A549 (cell line): ENCODE data around the gene SPINK4. TPM values are rescaled to one million over a fixed set of nuclear protein-coding genes. Genes with fewer than 3 reads are reported as not detected.
A peak's percentile ranks its signal among the peaks of the same experiment; 100 is the strongest.

ENCODE experiments used
- ATAC-seq, 2 experiments: fragments of 200-7000 bp in 1 of 2; fragments of >200 bp in 1 of 2; cut with Nextera tagmentation in 1 of 2; cut with Tn5 transposase in 1 of 2; 3 replicates each; pipeline versions ENCODE4 v1.8.0 to v1.9.1; 2018 to 2020; ENCODE audit warnings: mild to moderate bottlenecking in 1 of 2, moderate library complexity in 1 of 2
- CTCF ChIA-PET: fragments of 300-600 bp; sonication (Branson Sonifier 250); formaldehyde crosslinking; extraction: SDS; loops from one replicate; lab custom pipeline; 2021; ENCODE audit warnings: antibody characterized with exemption, inconsistent platforms; lab: Yijun Ruan, JAX
- POLR2A ChIA-PET: fragments of 350-600 bp; formaldehyde crosslinking; extraction: SDS; loops from one replicate; lab custom pipeline; 2021; ENCODE audit warnings: antibody characterized with exemption, inconsistent platforms; lab: Yijun Ruan, JAX
- DNase-seq, 2 experiments: peaks; one replicate each; pipeline versions ENCODE4 v3.0.0 to v3.0.0-alpha.2; 2011 to 2016; ENCODE audit warnings: low read depth in 1 of 2, low spot score in 1 of 2
- FAIRE-seq: peaks from 2 replicates; lab custom pipeline; 2011; peaks lifted over from hg19 to GRCh38; lab: Jason Lieb, UNC
- H3K27ac ChIP-seq, 2 experiments: fragments of >200 bp; sonication (Bioruptor Twin); formaldehyde crosslinking; 3 replicates each; pipeline ENCODE4 v1.5.1; 2016 to 2017
- H3K4me1 ChIP-seq: fragments of >200 bp; sonication (Bioruptor Twin); formaldehyde crosslinking; 3 replicates; pipeline ENCODE4 v1.6.1; 2016
- H3K4me2 ChIP-seq: fragments of >200 bp; sonication (Bioruptor Twin); formaldehyde crosslinking; 3 replicates; pipeline ENCODE4 v1.6.1; 2016
- H3K4me3 ChIP-seq: fragments of >200 bp; sonication (Bioruptor Twin); formaldehyde crosslinking; 3 replicates; pipeline ENCODE4 v1.5.1; 2016
- H3K9me3 ChIP-seq: fragments of >200 bp; sonication (Bioruptor Twin); formaldehyde crosslinking; 3 replicates; pipeline ENCODE4 v1.6.1; 2016
- CBX8 ChIP-seq: fragments of 200-600 bp; sonication (generic); IDR thresholded peaks from 2 replicates; pipeline ENCODE4 v1.6.1; 2016
- FOSB ChIP-seq: fragments of 250-450 bp; sonication (Bioruptor Pico); IDR thresholded peaks from 2 replicates; pipeline ENCODE4 v1.5.0; 2020; ENCODE audit warnings: mild to moderate bottlenecking, moderate library complexity
- FOSL2 ChIP-seq, 2 experiments: fragments of 450-650 bp in 1 of 2; fragments of >200 bp in 1 of 2; sonication (Bioruptor Twin) in 1 of 2; formaldehyde crosslinking; IDR thresholded peaks; 2 replicates each; pipeline versions ENCODE4 v1.5.0 to v1.6.1; 2016 to 2020; ENCODE audit warnings: mild to moderate bottlenecking in 1 of 2, moderate library complexity in 1 of 2
- HOXB13 ChIP-seq: fragments of 250-450 bp; sonication (Bioruptor Pico); IDR thresholded peaks from 2 replicates; pipeline ENCODE4 v1.5.0; 2020; ENCODE audit warnings: low read depth, mild to moderate bottlenecking, moderate library complexity
- JUN ChIP-seq, 2 experiments: fragments of >200 bp; sonication (Bioruptor Twin); formaldehyde crosslinking; IDR thresholded peaks; 2 replicates in 1 of 2; 3 replicates in 1 of 2; pipeline ENCODE4 v1.6.1; 2016 to 2017
- MAZ ChIP-seq: fragments of 150-350 bp; IDR thresholded peaks from 2 replicates; pipeline ENCODE4 v1.6.1; 2014; ENCODE audit warnings: antibody characterized with exemption, low read depth, low read length, borderline replicate concordance
- MYC ChIP-seq: IDR thresholded peaks from 2 replicates; pipeline ENCODE4 v1.6.1; 2012; ENCODE audit warnings: mild to moderate bottlenecking, inconsistent platforms, low read length, improper control_type of control experiment, borderline replicate concordance
- NFE2L2 ChIP-seq: fragments of 150-350 bp; conservative IDR thresholded peaks from 2 replicates; pipeline ENCODE4 v1.6.1; 2014; ENCODE audit warnings: low read length
- RAD21 ChIP-seq, 2 experiments: fragments of >200 bp in 1 of 2; sonication (Bioruptor Twin) in 1 of 2; formaldehyde crosslinking in 1 of 2; IDR thresholded peaks in 1 of 2; conservative IDR thresholded peaks in 1 of 2; 2 replicates in 1 of 2; 3 replicates in 1 of 2; pipeline ENCODE4 v1.6.1; 2012 to 2018; ENCODE audit warnings: inconsistent platforms in 1 of 2
- RARB ChIP-seq: fragments of 250-450 bp; sonication (Bioruptor Pico); IDR thresholded peaks from 2 replicates; pipeline ENCODE4 v1.8.0; 2021; ENCODE audit warnings: mild to moderate bottlenecking, moderate library complexity
- RNF2 ChIP-seq: fragments of 200-600 bp; sonication (generic); IDR thresholded peaks from 2 replicates; pipeline ENCODE4 v1.6.1; 2016; ENCODE audit warnings: low read depth, mild to moderate bottlenecking, antibody characterized with exemption, moderate library complexity, borderline replicate concordance
- SMC3 ChIP-seq: fragments of >200 bp; sonication (Bioruptor Twin); formaldehyde crosslinking; IDR thresholded peaks from 3 replicates; pipeline ENCODE4 v1.6.1; 2018; ENCODE audit warnings: inconsistent platforms
- TFCP2L1 ChIP-seq: fragments of 250-450 bp; sonication (Bioruptor Pico); IDR thresholded peaks from 2 replicates; pipeline ENCODE4 v1.5.0; 2021; ENCODE audit warnings: mild to moderate bottlenecking
- WGBS: methylation state at CpG from one replicate; pipeline ENCODE4 v1.1.6; 2017; ENCODE audit errors: missing lambda C conversion rate; 5-methylcytosine and 5-hydroxymethylcytosine counted together
- polyA plus RNA-seq, 4 experiments: library from polyadenylated mRNA; depleted of rRNA in 3 of 4; stranded (reverse); fragments of >200 nt; fragmentation: RNase III in 1 of 4; extraction: RNeasy Plus Mini Kit Qiagen cat#74134 plus additional on column Dnase treatment in 1 of 4; gene quantifications; 2 replicates in 3 of 4; 3 replicates in 1 of 4; pipeline ENCODE4 v1.2.3, GENCODE V29; 2011 to 2017
- TF ChIP-seq, protein P1 (sequence below): fragments of >200 bp; sonication (Bioruptor Twin); formaldehyde crosslinking; IDR thresholded peaks from 3 replicates; pipeline ENCODE4 v1.5.1; 2016
- TF ChIP-seq, protein P2 (sequence below): IDR thresholded peaks from 2 replicates; pipeline ENCODE4 v1.6.1; 2012; ENCODE audit warnings: low read depth, borderline replicate concordance
- TF ChIP-seq, protein P3 (sequence below): fragments of 250-450 bp; sonication (Bioruptor Pico); IDR thresholded peaks from 2 replicates; pipeline ENCODE4 v1.5.0; 2021; ENCODE audit warnings: mild to moderate bottlenecking, moderate library complexity, borderline replicate concordance

SPINK4 gene
- polyA plus RNA-seq, 2 of the 4 experiments (the other 2 are of a cell fraction) = not detected

DNA sequence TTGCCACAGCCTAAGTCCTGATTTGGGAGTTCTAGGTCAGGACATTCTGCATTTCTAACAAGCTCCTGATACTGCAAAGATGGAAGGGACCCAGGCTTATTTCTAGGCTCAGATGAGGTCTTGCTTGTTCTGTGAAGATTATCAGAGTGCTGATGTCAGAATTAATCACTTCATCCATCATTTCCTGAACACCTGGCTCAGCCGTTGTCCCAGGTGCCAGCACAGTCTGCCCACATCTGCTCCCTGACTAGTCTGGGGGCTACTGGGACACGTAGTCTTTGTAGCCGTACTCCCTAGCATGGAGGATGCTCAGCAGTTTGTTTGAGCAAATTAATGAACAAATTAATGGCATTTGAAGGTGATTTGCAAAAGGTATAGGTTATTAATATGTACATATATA is 17.9 kb upstream of the SPINK4 start:
- DNase-seq = no peak
- Histone ChIP-seq H3K27ac (no peak overlapping the region), H3K4me2 (no peak overlapping the region), H3K9me3 (no peaks in the 10 kb centered on the region), H3K4me3 (no peak overlapping the region), H3K4me1 (peaks cover 24% of the 10 kb centered on the region)
- POLR2A ChIA-PET = no interaction called here
- WGBS = 88% methylated on average over 3 of the region's 3 CpGs
- no peak for FAIRE-seq
- ATAC-seq = no peak
- CTCF ChIA-PET = interaction anchor here (1.0 to 7.5 kb wide), 2 partner anchors 138 to 145 kb away, joined by 3 to 127 read pairs; partner anchors contain the start of gene SMU1
- TF ChIP-seq, protein P1, sequence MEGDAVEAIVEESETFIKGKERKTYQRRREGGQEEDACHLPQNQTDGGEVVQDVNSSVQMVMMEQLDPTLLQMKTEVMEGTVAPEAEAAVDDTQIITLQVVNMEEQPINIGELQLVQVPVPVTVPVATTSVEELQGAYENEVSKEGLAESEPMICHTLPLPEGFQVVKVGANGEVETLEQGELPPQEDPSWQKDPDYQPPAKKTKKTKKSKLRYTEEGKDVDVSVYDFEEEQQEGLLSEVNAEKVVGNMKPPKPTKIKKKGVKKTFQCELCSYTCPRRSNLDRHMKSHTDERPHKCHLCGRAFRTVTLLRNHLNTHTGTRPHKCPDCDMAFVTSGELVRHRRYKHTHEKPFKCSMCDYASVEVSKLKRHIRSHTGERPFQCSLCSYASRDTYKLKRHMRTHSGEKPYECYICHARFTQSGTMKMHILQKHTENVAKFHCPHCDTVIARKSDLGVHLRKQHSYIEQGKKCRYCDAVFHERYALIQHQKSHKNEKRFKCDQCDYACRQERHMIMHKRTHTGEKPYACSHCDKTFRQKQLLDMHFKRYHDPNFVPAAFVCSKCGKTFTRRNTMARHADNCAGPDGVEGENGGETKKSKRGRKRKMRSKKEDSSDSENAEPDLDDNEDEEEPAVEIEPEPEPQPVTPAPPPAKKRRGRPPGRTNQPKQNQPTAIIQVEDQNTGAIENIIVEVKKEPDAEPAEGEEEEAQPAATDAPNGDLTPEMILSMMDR = no peak
- TF ChIP-seq CBX8 (no peak), RNF2 (no peak), HOXB13 (CRISPR knock-in tag) (no peak), FOSL2 (IDR thresholded peaks at IDR 0.05) (no peak), FOSL2 (CRISPR knock-in tag; IDR thresholded peaks at IDR 0.05) (no peak), FOSB (CRISPR knock-in tag) (no peak), RARB (CRISPR knock-in tag) (no peak)
- TF ChIP-seq, all 56 proteins: peak for 0

DNA sequence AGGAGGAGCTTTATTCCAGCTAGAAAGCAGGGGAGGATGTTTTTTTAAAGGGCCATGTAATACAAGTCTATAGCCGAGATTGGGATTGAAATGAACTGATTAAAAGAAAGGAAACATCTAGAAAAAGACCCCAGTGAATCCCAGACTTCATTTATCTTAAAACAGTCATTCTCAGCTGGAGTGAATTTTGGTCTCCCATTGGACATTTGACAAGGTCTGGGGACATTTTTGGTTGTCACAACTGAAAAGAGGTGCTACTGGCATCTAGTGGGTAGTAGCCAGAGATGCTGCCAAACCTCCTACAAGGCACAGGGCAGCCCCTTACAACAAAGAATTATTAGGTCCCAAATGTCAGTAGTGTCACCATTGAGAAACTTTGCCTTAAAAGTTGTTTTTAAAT is 16.3 kb upstream of the SPINK4 start:
- FAIRE-seq (no peak), DNase-seq (no peak), ATAC-seq (peak; percentile 41 to 45; a peak in 1 of 6 replicates)
- Histone ChIP-seq H3K4me3 (no peak overlapping the region), H3K4me1 (peaks cover 35% of the 10 kb centered on the region), H3K9me3 (no peaks in the 10 kb centered on the region), H3K4me2 (no peak overlapping the region), H3K27ac (peak overlapping the region; percentile 35 to 63; a peak in 4 of 6 replicates)
- ChIA-PET CTCF (interaction anchor here (0.6 to 7.5 kb wide), 14 partner anchors 11 to 855 kb away, joined by 3 to 127 read pairs (median 4); partner anchors contain the start of gene SMU1), POLR2A (interaction anchor here (0.7 kb wide), 1 partner anchor 10 kb away, joined by 4 read pairs; no protein-coding TSS in a partner anchor)
- TF ChIP-seq NFE2L2 (no peak), MYC (no peak), SMC3 (peak; percentile 70), TFCP2L1 (CRISPR knock-in tag) (no peak), RAD21 (conservative IDR thresholded peaks at IDR 0.05 in 1 of 2, IDR thresholded peaks at IDR 0.05 in 1 of 2) (peak; percentile 63 to 71), MAZ (no peak), JUN (IDR thresholded peaks at IDR 0.05) (no peak)
- TF ChIP-seq, protein P1 = peak; percentile 41; the same call in 2 of the 3 replicates
- TF ChIP-seq, protein P2, sequence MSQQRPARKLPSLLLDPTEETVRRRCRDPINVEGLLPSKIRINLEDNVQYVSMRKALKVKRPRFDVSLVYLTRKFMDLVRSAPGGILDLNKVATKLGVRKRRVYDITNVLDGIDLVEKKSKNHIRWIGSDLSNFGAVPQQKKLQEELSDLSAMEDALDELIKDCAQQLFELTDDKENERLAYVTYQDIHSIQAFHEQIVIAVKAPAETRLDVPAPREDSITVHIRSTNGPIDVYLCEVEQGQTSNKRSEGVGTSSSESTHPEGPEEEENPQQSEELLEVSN = no peak
- TF ChIP-seq, protein P3, sequence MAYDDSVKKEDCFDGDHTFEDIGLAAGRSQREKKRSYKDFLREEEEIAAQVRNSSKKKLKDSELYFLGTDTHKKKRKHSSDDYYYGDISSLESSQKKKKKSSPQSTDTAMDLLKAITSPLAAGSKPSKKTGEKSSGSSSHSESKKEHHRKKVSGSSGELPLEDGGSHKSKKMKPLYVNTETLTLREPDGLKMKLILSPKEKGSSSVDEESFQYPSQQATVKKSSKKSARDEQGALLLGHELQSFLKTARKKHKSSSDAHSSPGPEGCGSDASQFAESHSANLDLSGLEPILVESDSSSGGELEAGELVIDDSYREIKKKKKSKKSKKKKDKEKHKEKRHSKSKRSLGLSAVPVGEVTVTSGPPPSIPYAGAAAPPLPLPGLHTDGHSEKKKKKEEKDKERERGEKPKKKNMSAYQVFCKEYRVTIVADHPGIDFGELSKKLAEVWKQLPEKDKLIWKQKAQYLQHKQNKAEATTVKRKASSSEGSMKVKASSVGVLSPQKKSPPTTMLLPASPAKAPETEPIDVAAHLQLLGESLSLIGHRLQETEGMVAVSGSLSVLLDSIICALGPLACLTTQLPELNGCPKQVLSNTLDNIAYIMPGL (CRISPR knock-in tag) = no peak
- WGBS = 29% methylated on average over 1 of the region's 1 CpG
